ENCODE data around the gene CDCA8.
"Not testable (repeated sequence)": the region's sequence is repeated elsewhere in the genome, so short reads cannot be mapped to it uniquely, and the experiment has no call there.

The CDCA8 gene

DNA sequence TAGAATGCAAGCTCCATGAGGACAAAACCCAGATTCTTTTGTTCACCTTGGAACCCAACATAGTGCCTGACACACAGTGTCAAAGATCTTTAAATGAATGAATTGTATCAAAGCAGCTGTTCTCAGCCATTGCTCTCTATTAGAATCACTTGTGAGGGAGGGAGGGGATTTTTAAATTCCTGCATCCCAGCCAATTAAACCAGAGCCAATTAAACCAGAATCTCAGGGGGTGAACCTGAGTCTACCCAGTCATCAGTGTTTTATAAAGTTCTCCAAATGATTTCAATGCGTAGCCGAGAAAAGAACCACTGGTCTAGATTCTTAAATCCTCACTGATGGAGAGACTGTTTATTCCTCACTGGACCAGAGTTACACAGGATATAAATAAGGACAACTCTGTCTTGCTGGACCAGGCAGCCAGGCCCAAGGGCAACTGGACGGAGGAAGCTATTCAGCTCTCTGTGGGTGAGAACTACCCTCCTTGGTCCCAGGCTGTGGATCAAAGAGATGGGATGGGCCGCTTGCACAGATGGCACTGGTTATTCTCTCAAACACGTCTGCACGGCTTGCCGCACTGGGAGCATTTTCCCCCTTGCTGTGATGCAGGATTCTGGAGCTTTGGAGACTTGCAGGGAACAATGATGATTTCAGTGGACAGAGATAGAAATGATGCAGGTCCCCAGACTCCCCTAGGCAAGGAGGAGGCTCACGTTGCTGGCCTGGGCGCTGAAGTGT is 20.0 kb upstream of the CDCA8 start:
- no peak for DNase-seq

DNA sequence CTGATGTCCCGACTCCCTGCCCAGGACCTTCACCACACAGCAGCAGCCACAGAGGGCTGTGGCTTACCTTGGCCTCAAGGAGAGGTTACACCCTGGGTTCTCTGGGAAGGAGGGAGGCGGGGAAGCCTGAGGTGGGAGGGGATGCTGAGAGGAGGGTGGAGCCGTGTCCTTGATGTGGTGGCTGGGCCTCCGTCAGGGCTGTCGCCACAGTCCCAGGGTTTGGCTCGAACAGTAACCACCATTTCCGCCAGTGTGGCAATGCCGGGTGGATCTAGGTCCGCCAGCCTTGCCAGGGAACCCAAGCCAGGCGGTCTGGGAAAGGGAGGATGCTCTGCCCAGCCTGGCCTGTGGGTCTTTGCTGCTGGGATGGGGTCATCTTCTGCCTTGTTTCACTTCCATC is 18.4 kb upstream of the CDCA8 start:
- no peak for DNase-seq

DNA sequence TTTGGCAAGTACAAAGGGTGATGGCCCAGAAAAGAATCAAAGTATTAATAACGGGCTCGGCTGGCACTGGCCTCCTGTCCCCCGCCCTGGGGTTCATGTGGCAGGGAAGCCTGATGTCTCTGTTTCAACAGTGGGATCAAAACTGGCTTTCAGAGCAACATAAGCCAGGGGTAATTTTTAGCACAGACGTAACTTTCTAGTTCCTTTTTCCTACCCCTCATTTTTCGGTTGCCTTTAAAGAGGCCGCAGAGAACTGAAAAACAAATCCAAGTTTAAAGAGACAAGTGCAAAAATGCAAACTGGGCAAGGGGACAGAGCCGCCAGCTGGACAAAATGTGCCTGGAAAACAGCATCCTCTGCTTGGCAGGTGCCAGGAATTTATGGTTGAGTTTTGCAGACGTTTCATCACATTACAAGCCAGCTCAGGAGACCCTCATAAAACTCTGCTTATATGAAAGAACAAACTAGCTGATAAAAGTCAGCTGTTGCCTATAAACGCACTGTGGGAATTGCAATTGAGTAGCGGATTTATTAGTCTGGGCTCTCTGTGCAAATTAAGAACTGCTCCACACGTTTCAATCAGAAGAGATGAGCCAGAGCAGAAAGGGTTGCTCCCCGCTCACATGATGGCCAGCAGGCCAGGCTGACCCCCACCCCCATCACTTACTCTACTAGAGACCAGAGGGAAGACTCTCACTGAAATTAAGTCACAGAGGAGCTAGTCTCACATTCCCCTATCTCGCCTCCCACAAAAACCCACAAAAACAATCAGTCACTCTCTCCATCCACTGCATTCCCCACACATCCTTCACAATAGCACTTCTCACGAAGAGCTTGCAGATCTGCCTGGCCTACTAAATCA is 15.8 kb upstream of the CDCA8 start:
- peak in 5 of 58 donors; percentile 6 to 18 (median 17) for DNase-seq

DNA sequence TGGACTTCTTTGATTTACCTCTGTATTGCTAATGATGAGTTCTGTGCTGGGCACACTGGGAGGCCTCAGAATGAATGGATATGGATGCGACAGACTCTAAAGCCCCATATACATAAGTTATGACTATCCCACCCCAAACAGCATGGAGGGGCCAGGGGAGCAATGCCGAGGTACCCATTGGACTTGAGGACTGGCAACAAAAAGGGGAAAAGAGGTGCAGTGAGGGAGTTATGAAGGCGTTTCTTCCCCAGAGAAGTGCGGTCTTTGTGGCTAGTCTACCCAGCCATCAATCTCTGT is 15.2 kb upstream of the CDCA8 start:
- no peak for DNase-seq

DNA sequence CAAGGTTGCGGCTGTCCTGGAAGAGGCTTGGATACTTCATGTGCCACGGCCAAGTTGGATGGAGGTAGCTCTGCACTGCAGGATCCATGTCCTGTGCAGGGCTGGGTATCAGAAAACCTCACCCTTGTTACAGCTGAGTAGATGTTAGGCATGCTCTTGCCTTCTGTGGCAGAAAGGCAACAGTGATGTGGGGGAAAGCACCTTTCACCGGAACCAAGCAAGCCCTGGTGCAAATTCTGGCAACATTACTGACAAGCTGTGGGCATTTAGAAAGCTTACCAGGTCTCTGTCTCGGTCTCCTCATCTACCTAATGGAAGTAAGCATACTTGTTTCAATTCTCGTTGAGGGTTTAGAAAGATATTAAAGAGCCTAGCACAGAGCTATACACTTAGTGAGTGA is 14.5 kb upstream of the CDCA8 start:
- DNase-seq = no peak

DNA sequence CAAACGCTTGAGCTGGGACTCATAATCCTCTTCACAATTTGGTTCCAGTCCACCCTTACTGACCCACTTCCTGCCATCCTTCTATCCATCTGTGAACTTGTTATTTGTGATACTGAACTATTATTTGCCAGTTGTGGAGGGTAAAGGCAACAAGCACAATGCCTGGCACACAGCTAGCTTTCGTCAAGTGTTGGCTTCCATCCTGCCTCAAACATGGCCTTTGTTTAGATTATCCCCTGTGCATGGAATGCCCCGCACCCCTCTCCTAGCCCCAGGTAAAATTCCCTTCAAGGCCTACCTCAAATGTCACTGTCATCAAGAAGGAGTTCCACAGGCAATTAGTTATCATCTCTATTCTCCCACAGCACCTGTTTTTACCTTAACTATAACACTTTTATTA is 11.4 kb upstream of the CDCA8 start:
- no peak for DNase-seq

DNA sequence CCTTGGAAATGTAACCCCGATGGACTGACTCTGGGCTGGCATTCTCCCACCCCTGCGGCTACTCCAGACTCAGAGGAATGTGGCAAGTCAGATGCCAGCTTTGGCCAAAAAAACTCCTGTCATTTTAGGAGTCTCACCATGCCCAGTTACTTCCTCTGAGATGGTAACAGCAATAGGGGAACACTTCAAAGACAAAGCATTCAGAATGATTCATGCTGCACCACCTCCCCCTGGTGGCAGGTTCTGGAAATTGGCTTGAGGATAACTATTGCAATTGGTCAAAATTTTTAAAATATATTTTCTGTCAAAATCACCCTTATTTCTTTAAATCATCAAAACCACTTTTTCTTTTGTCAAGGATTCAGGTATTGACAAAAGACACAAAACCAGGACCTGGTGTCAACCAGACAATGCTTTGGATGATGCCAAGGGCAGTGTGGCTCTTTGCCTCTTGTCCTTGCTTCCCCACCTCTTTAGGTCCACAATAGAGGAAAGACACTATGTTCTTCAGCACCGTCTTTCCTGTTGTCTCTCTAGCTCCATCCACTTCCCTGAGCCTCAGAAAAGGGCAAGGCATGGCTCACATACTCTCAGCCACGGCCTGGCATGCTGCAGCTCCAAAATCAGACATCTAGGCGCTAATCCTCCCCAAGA is 9.9 kb upstream of the CDCA8 start:
- DNase-seq = peak in 53 of 58 donors; percentile 2 to 86 (median 41)

DNA sequence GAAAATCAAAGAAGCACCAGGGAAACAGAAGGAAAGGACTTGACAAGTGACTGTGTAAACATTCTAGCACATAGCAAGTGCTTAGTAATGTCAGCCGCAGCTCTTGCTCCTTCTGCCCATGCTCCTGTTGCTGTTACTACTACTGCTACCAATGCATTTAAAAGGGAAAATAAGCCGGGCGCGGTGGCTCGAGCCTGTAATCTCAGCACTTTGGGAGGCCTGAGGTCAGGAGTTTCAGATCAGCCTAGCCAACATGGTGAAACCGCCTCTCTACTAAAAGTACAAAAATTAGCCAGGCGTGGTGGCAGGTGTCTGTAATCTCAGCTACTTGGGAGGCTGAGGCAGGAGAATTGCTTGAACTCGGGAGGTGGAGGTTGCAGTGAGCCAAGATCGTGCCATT is 8.1 kb upstream of the CDCA8 start:
- not testable (repeated sequence) for DNase-seq

DNA sequence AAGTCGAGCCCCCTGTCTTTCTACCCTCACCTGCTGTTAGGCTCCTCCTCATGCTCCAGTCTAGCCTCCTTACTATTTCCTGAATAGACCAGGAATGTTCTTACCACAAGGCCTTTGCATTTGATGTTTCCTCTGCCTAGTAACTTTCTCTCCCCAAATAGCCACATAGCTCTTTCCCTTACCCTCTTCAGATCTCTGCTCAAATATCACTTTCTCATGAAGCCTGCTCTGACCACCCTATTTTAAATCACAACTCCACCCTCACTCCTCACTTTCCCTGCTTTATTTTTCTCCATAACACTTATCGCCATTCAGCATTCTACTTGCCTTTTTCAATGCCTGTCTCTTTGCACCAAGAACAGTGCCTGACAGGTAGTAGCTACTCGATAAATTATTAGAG is 6.6 kb upstream of the CDCA8 start:
- DNase-seq = no peak

DNA sequence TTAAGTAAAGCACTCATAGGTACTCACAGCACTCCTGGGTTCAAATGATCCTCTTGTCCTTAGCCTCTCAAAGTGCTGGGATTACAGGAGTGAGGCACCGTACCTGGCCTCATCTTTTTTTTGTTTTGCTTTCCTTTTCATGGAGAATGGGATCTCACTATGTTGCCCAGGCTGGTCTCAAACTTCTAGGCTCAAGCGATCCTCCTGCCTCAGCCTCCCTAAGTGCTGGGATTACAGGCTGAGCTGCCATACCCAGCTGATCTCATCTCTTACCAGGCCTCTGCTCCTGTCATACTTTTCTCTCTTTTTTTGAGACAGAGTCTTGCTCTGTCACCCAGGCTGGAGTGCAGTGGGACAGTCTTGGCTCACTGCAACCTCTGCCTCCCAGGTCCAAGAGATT is 4.6 kb upstream of the CDCA8 start:
- not testable (repeated sequence) for DNase-seq

DNA sequence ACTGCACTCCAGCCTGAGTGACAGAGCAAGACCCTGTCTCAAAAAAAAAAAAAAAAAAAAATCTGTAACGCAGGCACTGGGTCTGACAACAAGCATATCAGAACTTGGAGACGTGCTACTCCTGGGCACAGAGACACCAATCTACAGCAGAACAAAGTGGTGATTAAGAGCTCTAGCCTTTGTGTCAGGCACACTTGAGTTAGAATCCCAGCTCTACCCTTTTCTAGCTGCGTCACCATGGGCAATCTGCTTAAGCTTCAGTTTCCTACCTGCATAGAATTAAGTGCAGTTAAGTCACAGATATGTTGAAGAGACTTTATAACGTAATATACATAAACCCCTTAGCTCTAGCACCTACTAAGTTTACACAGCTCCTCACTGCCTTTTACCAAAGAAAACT is 3.4 kb upstream of the CDCA8 start:
- DNase-seq = no peak

DNA sequence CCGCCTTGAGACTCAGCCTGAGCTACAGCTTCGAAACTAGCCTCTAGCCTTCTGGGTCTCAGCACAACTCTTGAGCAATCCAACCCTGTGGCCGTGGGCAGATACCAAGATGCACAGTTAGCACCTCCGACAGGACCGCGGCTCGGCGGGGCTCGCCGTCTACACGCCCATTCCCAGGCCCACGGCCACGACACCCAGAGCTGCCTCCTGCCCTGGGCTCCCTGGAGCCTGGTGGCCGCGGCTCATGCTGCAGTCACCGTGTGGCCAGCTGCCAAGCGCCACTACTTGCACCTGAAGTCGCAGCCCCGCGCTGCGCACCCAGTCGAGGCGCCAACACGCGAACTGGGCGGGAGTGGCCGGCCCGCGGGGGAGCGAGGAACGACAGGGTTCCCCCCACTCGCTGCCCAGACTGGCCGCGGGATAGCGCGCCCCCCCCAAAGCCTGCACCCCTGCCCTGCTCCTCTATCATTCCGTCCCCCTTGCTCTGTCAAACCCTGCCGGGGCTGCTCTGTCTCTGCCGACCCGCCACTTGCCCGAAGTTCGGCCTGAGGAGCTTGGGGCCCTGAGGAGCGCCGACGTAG is 729 bp upstream of the CDCA8 start:
- DNase-seq = peak in 14 of 58 donors; percentile 11 to 47 (median 41)

DNA sequence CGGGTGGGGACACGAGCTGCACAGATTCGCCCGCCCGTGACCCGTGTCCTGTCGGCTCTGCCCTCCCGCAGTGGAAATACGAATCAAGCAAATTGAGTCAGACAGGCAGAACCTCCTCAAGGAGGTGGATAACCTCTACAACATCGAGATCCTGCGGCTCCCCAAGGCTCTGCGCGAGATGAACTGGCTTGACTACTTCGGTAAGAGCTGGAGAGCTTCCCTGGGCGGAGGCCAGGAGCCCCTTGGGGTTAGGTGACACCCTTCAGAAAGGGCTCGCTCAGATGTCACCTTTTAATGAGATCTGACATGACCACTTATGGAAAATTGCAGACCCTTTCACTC is 489 bp downstream of the CDCA8 start:
- DNase-seq = peak in 1 of 58 donors; percentile 26

DNA sequence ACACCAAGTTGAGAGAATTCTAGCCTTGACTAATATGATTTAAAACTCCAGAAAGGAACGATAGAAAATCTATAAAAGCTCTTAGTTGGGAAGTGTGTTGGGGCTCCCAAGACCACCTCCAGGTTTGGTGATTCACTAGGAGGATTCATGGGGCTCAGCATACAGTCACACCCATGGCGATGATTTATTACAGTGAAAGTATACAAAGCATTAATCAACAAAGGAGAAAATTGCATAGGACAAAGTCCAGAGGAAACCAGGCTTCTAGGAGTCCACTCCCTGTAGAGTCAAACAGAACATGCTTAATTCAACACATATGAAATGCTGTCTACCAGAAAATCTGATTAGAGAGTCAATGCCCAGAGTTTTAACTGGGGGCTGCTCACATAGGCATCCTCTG is 4.8 kb downstream of the CDCA8 start:
- no peak for DNase-seq

DNA sequence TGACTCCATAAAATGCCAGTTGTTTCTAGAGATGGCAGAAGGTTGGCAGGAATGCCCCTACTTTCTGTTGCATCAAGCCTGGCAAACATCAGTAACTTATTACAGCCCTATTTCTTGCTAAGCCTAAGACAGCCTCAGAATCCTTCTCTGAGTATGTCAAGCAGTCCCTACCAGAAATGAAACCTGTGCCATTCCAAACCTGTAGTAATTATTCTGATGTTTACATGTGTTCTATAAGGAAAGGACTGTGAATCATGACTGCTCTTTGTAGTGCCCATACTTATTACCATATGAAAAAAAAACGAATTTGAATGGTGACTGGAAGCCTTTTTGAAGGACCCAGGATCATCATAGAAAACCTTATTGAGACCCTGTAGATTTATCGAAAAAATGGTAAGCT is 5.4 kb downstream of the CDCA8 start:
- DNase-seq = no peak

DNA sequence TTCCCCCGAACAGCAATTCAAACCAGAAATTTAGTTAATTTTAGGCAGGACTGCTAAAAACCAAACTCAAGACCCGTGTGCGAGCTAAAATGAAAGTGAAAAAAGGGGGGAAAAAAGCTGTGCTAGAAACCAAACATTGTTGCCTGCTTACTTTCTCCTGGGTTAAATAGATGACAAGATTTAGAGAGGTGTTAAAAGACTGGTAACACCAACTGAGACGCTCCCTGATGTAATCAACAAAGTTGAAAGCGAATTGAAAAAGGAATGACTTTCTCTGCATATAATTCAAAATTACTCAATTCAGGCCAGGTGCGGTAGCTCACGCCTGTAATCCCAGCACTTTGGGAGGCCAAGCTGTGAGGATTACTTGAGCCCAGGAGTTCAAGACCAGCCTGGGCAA is 6.8 kb downstream of the CDCA8 start:
- DNase-seq = no peak

DNA sequence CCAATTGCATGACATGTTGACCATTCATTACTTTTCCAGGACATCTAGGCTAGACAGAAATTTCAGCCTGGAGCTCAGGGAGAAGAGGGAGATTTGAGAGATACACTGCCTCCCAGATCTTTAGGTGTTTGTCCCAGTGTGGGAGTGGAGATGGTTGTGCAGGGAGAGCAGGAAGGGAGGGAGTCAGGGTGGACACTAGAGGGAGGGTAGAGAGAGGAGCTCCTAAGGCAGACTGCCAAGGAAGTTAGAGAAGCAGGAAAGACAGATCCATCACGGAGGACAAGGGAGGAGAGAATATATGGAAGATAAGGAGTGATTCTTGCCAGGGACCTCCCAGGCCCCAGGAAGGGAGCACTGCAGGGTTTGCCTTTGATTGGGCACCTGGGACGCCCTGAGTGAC is 8.7 kb downstream of the CDCA8 start:
- no peak for DNase-seq

DNA sequence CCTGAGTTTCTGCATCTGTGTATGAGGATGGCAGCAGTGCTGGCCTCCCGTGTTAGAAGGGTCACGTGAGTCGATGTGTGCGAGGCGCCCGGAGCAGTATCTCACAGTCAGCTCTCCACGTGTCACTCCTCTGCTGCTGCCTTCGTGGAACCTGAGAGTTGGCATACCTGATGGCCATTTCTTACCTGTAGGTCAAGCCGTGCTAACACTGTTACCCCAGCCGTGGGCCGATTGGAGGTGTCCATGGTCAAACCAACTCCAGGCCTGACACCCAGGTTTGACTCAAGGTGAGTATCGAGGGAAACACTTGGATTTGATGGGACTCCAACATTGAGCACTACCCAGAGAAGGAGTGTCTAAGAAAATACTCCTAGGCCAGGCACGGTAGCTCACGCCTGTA is 10.7 kb downstream of the CDCA8 start:
- no peak for DNase-seq

DNA sequence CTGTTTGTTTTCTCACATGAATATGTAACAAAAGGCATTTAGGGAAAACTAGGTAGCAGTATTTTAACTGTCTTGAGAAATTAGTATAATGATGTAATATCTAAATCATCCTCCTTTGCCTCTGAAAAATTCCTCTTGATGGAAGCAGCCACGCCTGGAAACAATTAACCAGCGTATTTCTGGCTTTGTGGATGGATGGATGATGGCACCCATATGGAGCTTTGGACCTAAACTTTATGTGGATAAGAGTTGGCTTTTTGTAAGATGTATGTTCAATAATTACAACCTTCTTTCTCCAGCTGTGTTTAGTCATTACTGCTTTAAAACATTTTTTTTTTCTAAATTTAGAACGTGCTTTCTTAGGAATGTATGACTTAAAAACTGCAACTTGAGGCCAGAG is 12.7 kb downstream of the CDCA8 start:
- no peak for DNase-seq

DNA sequence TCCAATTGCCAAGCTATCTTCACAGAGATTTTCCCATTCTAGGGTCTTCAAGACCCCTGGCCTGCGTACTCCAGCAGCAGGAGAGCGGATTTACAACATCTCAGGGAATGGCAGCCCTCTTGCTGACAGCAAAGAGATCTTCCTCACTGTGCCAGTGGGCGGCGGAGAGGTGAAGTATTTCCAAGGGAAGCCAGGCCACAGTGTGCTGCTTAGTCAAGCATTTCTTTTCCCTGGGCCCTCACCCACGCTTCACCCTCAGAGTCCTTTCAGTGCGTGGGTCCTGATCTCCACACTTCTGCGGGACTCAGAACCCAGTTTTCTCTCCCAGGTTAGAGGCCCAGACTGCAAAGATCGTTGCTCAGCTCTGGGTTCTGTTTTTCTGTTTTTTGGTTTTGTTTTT is 13.1 kb downstream of the CDCA8 start:
- DNase-seq = no peak

DNA sequence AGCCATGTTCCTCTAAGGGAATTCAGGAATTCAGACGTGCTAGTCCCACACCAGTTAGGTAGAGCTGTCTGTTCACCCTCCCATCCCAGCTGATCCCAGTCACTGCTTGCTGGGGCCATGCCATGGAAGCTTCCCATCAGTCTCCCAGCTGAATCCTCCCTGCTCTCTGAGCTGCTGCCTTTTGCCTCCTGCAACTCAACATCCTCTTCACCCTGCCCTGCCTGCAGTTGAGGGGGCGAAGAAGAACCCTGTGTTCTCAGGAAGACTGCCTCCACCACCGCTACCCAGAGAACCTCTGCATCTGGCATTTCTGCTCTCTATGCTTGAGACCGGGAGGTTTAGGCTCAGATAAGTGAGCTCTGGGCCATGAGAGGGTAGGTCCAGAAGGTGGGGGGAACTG is 16.2 kb downstream of the CDCA8 start:
- DNase-seq = peak in 1 of 58 donors; percentile 21

DNA sequence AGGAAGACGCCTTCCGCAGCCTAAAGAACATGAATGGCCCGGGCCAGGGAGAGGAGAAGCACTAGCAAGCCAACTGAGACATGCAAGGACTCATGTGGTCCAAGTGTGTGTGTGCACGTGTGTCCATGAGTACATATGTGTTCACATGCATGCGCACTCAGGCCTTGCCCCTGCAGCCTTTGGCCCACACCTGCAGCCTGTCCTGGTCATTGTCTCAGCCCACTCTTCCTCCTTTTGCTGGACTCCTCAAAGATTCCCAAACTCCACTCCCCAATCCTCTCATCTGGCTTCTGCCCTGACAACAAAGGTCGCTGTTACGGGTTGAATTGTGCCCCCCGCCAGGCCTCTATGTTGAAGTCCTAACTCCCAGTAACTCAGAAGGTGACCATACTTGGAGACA is 21.9 kb downstream of the CDCA8 start:
- no peak for DNase-seq
